NCI-H2081 treated with DMSO at 0.1 percent for 48 hours (cell line): ENCODE measurements around the gene SELPLG.
"Not testable (repeated sequence)": the region's sequence is repeated elsewhere in the genome, so short reads cannot be mapped to it uniquely, and the experiment has no call there.

Experiments used
- DNase-seq: peaks from one replicate; lab custom pipeline; 2025; lab: John Stamatoyannopoulos, UW

Gene SELPLG

GRCh38 chr12:108655812-108656175 is 22.1 kb upstream of the SELPLG start:
- DNase-seq: not testable (repeated sequence)

- not testable (repeated sequence) for DNase-seq
Measured at GRCh38 chr12:108654622-108655021, 20.9 kb upstream of the SELPLG start.

- DNase-seq: no peak
Measured at GRCh38 chr12:108653922-108654321, 20.2 kb upstream of the SELPLG start.

- no peak for DNase-seq
Measured at GRCh38 chr12:108653082-108653516, 19.4 kb upstream of the SELPLG start.

DNA sequence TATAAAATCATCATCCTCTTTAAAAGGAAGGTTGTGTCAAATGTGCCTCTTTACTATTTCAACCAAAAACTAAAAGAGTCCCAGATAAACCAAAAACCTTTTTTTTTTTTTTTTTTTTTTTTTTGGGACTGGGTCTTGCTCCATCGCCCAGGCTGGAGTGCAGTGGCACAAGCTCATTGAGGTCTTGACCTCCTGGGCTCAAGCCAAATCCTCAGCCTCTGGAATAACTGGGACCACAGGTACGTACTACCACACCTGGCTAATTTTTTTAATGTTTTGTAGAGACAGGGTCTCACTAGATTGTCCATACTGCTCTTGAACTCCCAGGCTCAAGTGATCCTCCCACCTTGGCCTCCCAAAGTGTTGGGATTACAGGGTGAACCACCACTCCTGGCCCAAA is 16.4 kb upstream of the SELPLG start:
- no peak for DNase-seq

- no peak for DNase-seq
Measured at GRCh38 chr12:108649669-108650068, 16.0 kb upstream of the SELPLG start.

DNA sequence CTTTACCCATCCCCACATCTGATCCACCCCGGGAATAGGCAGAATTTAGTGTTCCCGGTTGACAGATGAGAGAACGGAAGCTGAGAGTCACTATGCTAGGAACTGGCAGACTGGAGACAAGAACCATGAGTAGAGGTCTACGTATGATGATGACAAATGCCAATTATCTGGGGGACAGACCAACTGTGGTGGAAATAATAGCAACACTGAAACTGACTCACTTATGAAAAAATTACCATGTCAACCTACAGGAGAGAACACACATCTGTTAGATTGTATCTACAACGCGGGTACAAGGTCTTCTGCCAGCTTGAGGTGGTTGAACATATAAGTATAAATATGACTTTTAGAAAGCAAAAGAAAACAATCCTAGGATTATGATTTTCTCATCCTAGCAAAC is 15.4 kb upstream of the SELPLG start:
- no peak for DNase-seq

GRCh38 chr12:108648371-108648770 is 14.7 kb upstream of the SELPLG start:
- DNase-seq: no peak

- DNase-seq: no peak
Measured at GRCh38 chr12:108647585-108648287, 14.0 kb upstream of the SELPLG start.

GRCh38 chr12:108646600-108647579 is 13.2 kb upstream of the SELPLG start:
- no peak for DNase-seq

DNA sequence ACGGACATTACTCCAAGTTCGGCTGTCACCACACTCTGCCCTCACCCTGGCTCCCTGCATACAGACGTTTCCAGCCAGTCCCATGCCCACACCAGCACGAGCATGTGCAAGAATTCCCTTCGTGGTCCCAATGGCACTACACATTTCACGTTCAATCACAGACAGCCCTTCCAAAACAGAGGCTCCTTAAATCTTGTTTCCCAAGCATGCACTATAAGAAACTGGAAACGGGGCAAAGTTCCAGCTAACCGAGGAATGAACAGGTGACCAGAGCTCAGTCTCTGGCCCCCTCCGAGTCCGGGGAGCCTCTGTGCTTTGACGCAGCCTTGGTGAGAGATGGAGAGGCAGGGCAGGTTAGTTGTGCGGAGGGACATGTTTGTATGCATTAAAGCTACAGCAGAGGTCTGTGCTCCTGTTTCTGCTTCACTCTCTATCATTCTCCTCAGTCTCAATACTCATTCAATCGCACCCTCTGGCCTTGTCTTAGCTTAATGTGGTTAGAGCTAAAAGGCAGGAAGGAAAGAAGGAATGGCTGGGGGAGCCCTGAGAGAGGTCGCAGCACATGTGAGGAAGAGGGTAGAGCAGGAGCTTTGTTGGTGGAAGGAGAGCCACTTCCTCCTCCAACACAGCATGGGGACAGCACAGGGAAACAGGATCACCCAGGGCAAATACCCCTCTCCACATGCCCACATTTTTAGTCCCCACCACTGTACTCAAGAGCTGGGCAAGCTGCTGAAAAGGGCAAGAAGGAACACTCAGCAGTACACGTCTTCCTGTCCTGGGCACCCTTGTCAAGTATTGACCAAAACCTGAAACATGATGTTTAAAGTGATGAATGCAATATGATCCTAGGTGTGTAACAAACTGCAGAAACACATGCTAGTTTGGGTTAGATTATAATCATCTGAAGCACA is 12.2 kb upstream of the SELPLG start:
- DNase-seq: no peak

- no peak for DNase-seq
Measured at GRCh38 chr12:108644811-108645120, 11.1 kb upstream of the SELPLG start.

DNA sequence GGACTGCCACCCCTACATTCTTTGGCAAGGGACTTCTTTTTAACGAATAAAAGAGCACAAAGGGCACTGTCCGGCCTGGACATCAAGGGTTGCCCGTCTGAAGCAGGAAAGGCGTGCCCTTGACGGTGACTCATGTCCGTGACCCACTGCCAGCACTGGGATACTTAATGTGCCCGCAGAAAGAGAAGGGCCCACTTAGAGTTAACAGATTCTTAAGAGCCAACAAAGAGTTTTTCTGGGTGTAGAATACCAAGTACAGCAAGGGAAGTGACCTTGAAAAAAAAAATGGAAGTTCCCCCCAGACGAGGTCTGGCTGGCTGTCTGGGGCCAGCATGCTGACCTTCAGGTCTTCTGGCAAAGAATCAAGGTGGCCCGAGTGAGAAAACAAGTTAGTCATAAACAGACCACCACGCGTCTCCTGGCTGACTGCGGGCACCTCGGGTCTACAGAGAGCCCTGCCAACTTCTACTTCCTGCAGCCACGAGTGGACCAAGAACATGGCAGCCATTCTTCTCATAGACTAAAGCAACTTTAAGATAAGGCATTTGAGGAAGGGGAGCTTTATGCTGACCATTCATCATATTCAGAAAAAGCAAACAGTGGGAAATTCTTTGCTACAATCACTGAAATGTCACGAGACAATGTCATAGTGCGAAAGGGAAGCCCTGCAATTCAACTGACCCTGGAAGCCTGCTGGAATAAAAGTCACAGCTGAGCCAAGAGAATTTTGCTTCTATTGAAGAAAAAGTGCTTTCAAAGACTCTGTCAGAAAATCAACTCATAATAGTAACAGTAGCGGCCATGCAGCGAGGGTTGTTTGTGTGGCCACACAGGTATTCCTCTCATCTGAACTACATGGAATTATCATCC is 10.5 kb upstream of the SELPLG start:
- DNase-seq: no peak

GRCh38 chr12:108642899-108643654 is 9.4 kb upstream of the SELPLG start:
- DNase-seq: no peak

GRCh38 chr12:108642269-108642870 is 8.7 kb upstream of the SELPLG start:
- no peak for DNase-seq

- DNase-seq: no peak
Measured at GRCh38 chr12:108641446-108642268, 8.0 kb upstream of the SELPLG start.

DNA sequence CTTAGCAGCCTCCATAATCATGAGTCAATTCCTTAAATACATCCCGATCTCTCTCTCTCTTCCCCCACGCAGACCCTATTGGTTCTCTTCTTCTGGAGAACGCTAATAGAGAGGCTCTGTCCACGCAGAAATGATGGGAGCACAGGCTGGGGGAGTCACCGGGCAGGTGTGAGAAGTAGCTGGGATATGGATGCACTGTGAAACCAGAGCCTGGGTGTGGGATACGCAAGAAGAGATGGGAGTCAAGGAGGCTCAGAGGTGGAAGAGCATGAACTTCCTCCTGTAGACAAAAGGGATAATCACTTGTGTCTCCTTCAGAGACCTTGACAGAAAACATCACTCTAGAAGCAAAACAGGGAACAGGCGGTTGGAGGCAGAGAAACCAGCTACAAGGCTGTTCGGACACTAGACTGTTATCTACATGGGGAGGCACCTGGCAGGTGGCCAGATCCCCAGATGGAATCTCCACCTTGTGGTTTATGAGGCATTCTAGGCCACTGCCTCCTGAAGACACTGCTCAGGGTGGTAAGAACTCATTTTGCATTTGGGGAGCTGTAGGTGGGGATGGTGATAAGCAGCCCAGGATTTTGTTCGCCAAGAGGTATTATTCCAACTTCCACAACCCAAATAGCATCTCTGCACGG is 7.2 kb upstream of the SELPLG start:
- no peak for DNase-seq

DNA sequence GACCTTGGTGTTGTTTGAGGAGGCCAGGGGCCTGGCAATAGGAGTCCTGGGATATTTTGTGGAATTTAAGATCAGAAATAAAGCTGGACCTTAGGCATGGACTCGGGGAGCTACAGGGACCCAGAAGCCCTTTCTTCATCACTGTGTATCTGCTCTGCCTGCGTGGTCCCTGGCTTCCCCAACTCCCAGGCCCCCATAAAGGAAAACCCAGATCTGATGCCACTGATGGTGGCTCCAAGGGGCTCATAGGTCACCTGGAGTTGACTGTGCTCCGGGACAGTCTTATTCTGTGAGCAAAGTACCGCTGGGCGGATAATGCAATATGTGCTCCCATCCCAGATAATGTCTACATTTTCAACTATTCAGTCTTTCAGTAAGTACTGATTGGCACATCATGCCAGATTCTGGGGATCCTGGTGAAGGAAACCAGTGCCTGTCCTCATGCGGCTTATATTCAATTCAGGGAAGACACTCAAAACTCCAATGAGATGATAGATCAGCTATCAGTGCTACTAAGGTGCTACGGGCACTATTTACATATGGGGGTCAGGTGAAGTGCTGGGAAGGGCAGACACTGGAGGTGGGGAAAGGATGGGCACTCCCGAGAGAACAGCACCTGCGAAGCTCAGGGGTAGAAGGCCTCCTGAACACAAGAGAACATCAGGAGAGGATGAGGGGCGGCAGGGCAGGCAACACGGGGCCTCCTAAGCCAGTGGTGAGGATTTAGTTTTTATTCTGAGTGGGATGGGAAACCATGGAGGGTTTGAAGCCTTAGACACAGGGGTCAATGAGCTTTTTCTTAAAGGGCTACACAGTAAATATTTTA is 5.5 kb upstream of the SELPLG start:
- DNase-seq: no peak
